A549 (cell line): ENCODE results near the gene FAR2. TPM values are rescaled to one million over a fixed set of nuclear protein-coding genes. Genes with fewer than 3 reads are reported as not detected.

Source experiments
- ATAC-seq, 2 experiments: fragments of 200-7000 bp in 1 of 2; fragments of >200 bp in 1 of 2; cut with Nextera tagmentation in 1 of 2; cut with Tn5 transposase in 1 of 2; 3 replicates each; pipeline versions ENCODE4 v1.8.0 to v1.9.1; 2018 to 2020; ENCODE audit warnings: mild to moderate bottlenecking in 1 of 2, moderate library complexity in 1 of 2
- CTCF ChIA-PET: fragments of 300-600 bp; sonication (Branson Sonifier 250); formaldehyde crosslinking; extraction: SDS; loops from one replicate; lab custom pipeline; 2021; ENCODE audit warnings: antibody characterized with exemption, inconsistent platforms; lab: Yijun Ruan, JAX
- POLR2A ChIA-PET: fragments of 350-600 bp; formaldehyde crosslinking; extraction: SDS; loops from one replicate; lab custom pipeline; 2021; ENCODE audit warnings: antibody characterized with exemption, inconsistent platforms; lab: Yijun Ruan, JAX
- DNase-seq, 2 experiments: peaks; one replicate each; pipeline versions ENCODE4 v3.0.0 to v3.0.0-alpha.2; 2011 to 2016; ENCODE audit warnings: low read depth in 1 of 2, low spot score in 1 of 2
- FAIRE-seq: peaks from 2 replicates; lab custom pipeline; 2011; peaks lifted over from hg19 to GRCh38; lab: Jason Lieb, UNC
- H3K27ac ChIP-seq, 2 experiments: fragments of >200 bp; sonication (Bioruptor Twin); formaldehyde crosslinking; 3 replicates each; pipeline ENCODE4 v1.5.1; 2016 to 2017
- H3K4me1 ChIP-seq: fragments of >200 bp; sonication (Bioruptor Twin); formaldehyde crosslinking; 3 replicates; pipeline ENCODE4 v1.6.1; 2016
- H3K4me2 ChIP-seq: fragments of >200 bp; sonication (Bioruptor Twin); formaldehyde crosslinking; 3 replicates; pipeline ENCODE4 v1.6.1; 2016
- H3K4me3 ChIP-seq: fragments of >200 bp; sonication (Bioruptor Twin); formaldehyde crosslinking; 3 replicates; pipeline ENCODE4 v1.5.1; 2016
- H3K9me3 ChIP-seq: fragments of >200 bp; sonication (Bioruptor Twin); formaldehyde crosslinking; 3 replicates; pipeline ENCODE4 v1.6.1; 2016
- CBX2 ChIP-seq: fragments of 200-600 bp; sonication (generic); IDR thresholded peaks from 2 replicates; pipeline ENCODE4 v1.6.1; 2016; ENCODE audit warnings: low read depth, mild to moderate bottlenecking, borderline replicate concordance
- CEBPB ChIP-seq, 2 experiments: fragments of >200 bp in 1 of 2; sonication (Bioruptor Twin) in 1 of 2; formaldehyde crosslinking in 1 of 2; IDR thresholded peaks; 2 replicates each; pipeline ENCODE4 v1.6.1; 2012 to 2016
- EHF ChIP-seq: fragments of 250-450 bp; sonication (Bioruptor Pico); IDR thresholded peaks from 2 replicates; pipeline ENCODE4 v1.5.0; 2020; ENCODE audit warnings: mild to moderate bottlenecking
- ESRRA ChIP-seq: fragments of 150-350 bp; IDR thresholded peaks from 2 replicates; pipeline ENCODE4 v1.6.1; 2014; ENCODE audit warnings: mild to moderate bottlenecking, low read length, borderline replicate concordance
- FOSB ChIP-seq: fragments of 250-450 bp; sonication (Bioruptor Pico); IDR thresholded peaks from 2 replicates; pipeline ENCODE4 v1.5.0; 2020; ENCODE audit warnings: mild to moderate bottlenecking, moderate library complexity
- FOSL2 ChIP-seq, 2 experiments: fragments of 450-650 bp in 1 of 2; fragments of >200 bp in 1 of 2; sonication (Bioruptor Twin) in 1 of 2; formaldehyde crosslinking; IDR thresholded peaks; 2 replicates each; pipeline versions ENCODE4 v1.5.0 to v1.6.1; 2016 to 2020; ENCODE audit warnings: mild to moderate bottlenecking in 1 of 2, moderate library complexity in 1 of 2
- FOXS1 ChIP-seq: fragments of 250-450 bp; sonication (Bioruptor Pico); IDR thresholded peaks from 2 replicates; pipeline ENCODE4 v1.5.0; 2020; ENCODE audit warnings: mild to moderate bottlenecking, moderate library complexity
- HDAC2 ChIP-seq: fragments of 200-600 bp; sonication (generic); IDR thresholded peaks from 2 replicates; pipeline ENCODE4 v1.6.1; 2016
- HOXB13 ChIP-seq: fragments of 250-450 bp; sonication (Bioruptor Pico); IDR thresholded peaks from 2 replicates; pipeline ENCODE4 v1.5.0; 2020; ENCODE audit warnings: low read depth, mild to moderate bottlenecking, moderate library complexity
- HOXB5 ChIP-seq: fragments of 250-450 bp; sonication (Bioruptor Pico); IDR thresholded peaks from 2 replicates; pipeline ENCODE4 v1.5.0; 2020; ENCODE audit warnings: mild to moderate bottlenecking, moderate library complexity
- JUN ChIP-seq, 2 experiments: fragments of >200 bp; sonication (Bioruptor Twin); formaldehyde crosslinking; IDR thresholded peaks; 2 replicates in 1 of 2; 3 replicates in 1 of 2; pipeline ENCODE4 v1.6.1; 2016 to 2017
- JUNB ChIP-seq: fragments of >200 bp; sonication (Bioruptor Twin); formaldehyde crosslinking; IDR thresholded peaks from 2 replicates; pipeline ENCODE4 v1.6.1; 2016
- MAFK ChIP-seq: fragments of 450-650 bp; IDR thresholded peaks from 2 replicates; pipeline ENCODE4 v1.6.1; 2014; ENCODE audit not compliant: partially characterized antibody
- MYC ChIP-seq: IDR thresholded peaks from 2 replicates; pipeline ENCODE4 v1.6.1; 2012; ENCODE audit warnings: mild to moderate bottlenecking, inconsistent platforms, low read length, improper control_type of control experiment, borderline replicate concordance
- PHF8 ChIP-seq: fragments of 200-600 bp; sonication (generic); IDR thresholded peaks from 2 replicates; pipeline ENCODE4 v1.6.1; 2016; ENCODE audit warnings: low read depth, mild to moderate bottlenecking, antibody characterized with exemption, moderate library complexity, borderline replicate concordance
- RAD21 ChIP-seq, 2 experiments: fragments of >200 bp in 1 of 2; sonication (Bioruptor Twin) in 1 of 2; formaldehyde crosslinking in 1 of 2; IDR thresholded peaks in 1 of 2; conservative IDR thresholded peaks in 1 of 2; 2 replicates in 1 of 2; 3 replicates in 1 of 2; pipeline ENCODE4 v1.6.1; 2012 to 2018; ENCODE audit warnings: inconsistent platforms in 1 of 2
- RARB ChIP-seq: fragments of 250-450 bp; sonication (Bioruptor Pico); IDR thresholded peaks from 2 replicates; pipeline ENCODE4 v1.8.0; 2021; ENCODE audit warnings: mild to moderate bottlenecking, moderate library complexity
- RNF2 ChIP-seq: fragments of 200-600 bp; sonication (generic); IDR thresholded peaks from 2 replicates; pipeline ENCODE4 v1.6.1; 2016; ENCODE audit warnings: low read depth, mild to moderate bottlenecking, antibody characterized with exemption, moderate library complexity, borderline replicate concordance
- TP53 ChIP-seq: fragments of 250-450 bp; sonication (Bioruptor Pico); IDR thresholded peaks from 2 replicates; pipeline ENCODE4 v1.5.0; 2021; ENCODE audit warnings: mild to moderate bottlenecking, moderate library complexity
- WGBS: methylation state at CpG from one replicate; pipeline ENCODE4 v1.1.6; 2017; ENCODE audit errors: missing lambda C conversion rate; 5-methylcytosine and 5-hydroxymethylcytosine counted together
- polyA plus RNA-seq, 4 experiments: library from polyadenylated mRNA; depleted of rRNA in 3 of 4; stranded (reverse); fragments of >200 nt; fragmentation: RNase III in 1 of 4; extraction: RNeasy Plus Mini Kit Qiagen cat#74134 plus additional on column Dnase treatment in 1 of 4; gene quantifications; 2 replicates in 3 of 4; 3 replicates in 1 of 4; pipeline ENCODE4 v1.2.3, GENCODE V29; 2011 to 2017
- TF ChIP-seq, protein P1 (sequence below): fragments of 150-350 bp; IDR thresholded peaks from 2 replicates; pipeline ENCODE4 v1.6.1; 2014; ENCODE audit warnings: low read depth, mild to moderate bottlenecking, low read length
- TF ChIP-seq, protein P2 (sequence below): fragments of >200 bp; sonication (Bioruptor Twin); formaldehyde crosslinking; IDR thresholded peaks from 3 replicates; pipeline ENCODE4 v1.5.1; 2016

The FAR2 gene
- polyA plus RNA-seq, 2 of the 4 experiments (the other 2 are of a cell fraction) = 0.06 TPM; not detected in 1

DNA sequence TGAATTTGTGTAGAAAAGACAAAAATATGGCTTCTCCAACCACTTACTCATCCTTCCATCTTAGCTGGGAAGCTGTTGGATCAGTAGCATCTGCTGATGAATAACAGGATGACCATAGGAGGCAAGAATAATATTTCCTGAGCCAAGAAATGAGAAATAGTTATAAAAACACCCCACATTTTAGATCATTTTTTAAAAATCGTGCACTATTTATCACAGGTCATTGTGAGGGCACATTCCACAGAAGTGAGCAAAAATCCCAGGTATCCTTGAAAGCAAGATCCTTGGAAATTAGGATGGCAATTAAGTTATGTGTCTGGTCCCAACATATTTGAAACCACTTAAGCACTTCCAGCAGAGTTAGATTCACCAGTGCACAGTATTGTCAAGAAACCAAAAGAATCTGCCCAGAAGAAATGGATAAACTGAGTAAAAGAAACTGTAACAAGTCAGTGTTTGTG, 8.4 kb downstream of the FAR2 start:
- WGBS = 0% methylated on average over 1 of the region's 1 CpG
- ChIA-PET CTCF (no interaction called here), POLR2A (no interaction called here)
- FAIRE-seq (no peak), ATAC-seq (no peak), DNase-seq (no peak)
- Histone ChIP-seq H3K9me3 (no peaks in the 10 kb centered on the region), H3K4me1 (no peaks in the 10 kb centered on the region), H3K27ac (no peak overlapping the region), H3K4me2 (no peak overlapping the region), H3K4me3 (no peak overlapping the region)
- TF ChIP-seq FOXS1 = no peak
- TF ChIP-seq MYC = no peak
- TF ChIP-seq EHF (CRISPR knock-in tag) = no peak

DNA sequence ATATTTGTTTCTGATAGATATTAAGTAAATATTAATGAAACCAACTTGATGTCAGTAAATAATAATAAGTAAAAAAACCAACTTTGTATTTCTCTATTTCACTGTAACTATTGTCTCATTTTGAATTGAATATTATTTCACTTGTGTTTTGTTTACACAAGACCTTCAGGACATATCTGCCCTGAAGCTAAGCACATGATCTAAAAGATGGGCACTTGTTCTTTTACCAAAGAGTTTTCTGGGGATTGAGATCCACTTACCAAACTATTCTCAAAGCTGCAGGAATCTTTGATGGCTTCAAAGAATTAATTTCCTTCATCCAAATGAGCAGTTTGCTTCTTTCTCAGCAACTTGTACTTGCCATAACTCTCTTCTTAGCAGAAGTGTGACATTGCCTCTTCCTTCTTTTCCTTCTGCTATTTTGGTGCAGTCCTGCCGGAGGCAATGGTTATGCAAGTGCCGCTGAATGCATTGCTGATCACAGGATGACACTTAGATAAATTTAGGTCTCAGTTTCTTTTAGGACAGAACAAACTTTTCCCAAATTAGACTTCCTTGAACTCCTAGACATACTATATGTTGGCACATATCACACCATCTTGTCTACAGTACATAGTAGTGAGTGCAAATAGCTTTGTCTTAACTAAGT, 9.2 kb downstream of the FAR2 start:
- H3K27ac ChIP-seq = no peak overlapping the region
- H3K9me3 ChIP-seq = no peaks in the 10 kb centered on the region
- CTCF ChIA-PET = no interaction called here
- ATAC-seq = no peak
- 15% methylated on average over 2 of the region's 2 CpGs for WGBS
- POLR2A ChIA-PET = no interaction called here
- H3K4me3 ChIP-seq = no peak overlapping the region
- FAIRE-seq = no peak
- H3K4me1 ChIP-seq = no peaks in the 10 kb centered on the region
- DNase-seq = no peak
- no peak for TF ChIP-seq JUN (IDR thresholded peaks at IDR 0.05)
- TF ChIP-seq TP53 = no peak
- no peak for TF ChIP-seq PHF8
- no peak for TF ChIP-seq ESRRA
- no peak for TF ChIP-seq FOXS1
- TF ChIP-seq HDAC2 = no peak
- TF ChIP-seq RNF2 = no peak
- TF ChIP-seq HOXB5 (CRISPR knock-in tag) = no peak
- no peak overlapping the region for H3K4me2 ChIP-seq

DNA sequence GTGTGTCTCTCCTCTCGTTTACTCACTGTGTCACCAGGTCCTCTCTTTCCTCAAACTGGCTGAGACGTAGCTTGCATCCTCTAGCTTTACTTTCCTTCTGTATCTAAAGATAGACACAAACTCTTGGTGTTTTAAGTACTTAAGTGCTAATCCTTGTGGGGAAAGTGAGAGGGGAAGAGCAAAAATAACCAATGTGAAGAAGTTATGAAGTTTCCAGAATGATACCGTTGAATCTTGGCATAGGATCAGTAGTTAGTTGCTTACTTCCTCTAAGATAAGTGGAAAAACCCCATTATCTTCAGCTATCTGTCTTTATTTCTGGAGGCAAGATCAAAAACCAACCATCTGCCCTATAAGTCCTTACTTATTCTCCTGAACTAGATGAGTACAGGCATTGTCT, 10.6 kb downstream of the FAR2 start:
- H3K27ac ChIP-seq = no peak overlapping the region
- no peaks in the 10 kb centered on the region for H3K4me1 ChIP-seq
- ChIA-PET CTCF (interaction anchor here (0.7 kb wide), 1 partner anchor 28 kb away, joined by 3 read pairs; no protein-coding TSS in a partner anchor), POLR2A (no interaction called here)
- H3K4me3 ChIP-seq = no peak overlapping the region
- H3K9me3 ChIP-seq = no peaks in the 10 kb centered on the region
- no peak overlapping the region for H3K4me2 ChIP-seq
- FAIRE-seq (no peak), DNase-seq (no peak), ATAC-seq (no peak)
- TF ChIP-seq HOXB13 (CRISPR knock-in tag) = no peak
- WGBS = 2% methylated on average over 3 of the region's 3 CpGs

DNA sequence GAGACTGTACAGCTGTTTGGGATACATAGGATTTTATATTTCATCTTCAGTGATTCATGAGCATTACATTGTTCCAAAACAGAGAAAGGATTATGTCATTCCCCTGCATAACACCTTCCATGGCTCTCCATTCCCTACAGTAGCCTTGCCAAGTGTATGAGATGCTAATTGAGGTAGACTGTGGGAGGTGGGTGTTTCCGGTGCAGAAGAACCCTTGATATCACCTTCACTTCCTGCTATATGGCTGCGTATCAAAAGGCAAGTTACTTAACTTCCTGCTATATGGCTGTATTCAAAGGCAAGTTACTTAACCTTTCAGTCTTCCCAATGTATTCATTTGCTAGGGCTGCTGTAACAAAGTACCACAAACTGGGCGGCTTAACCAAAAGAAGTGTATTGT, 11.2 kb downstream of the FAR2 start:
- TF ChIP-seq, protein P1, sequence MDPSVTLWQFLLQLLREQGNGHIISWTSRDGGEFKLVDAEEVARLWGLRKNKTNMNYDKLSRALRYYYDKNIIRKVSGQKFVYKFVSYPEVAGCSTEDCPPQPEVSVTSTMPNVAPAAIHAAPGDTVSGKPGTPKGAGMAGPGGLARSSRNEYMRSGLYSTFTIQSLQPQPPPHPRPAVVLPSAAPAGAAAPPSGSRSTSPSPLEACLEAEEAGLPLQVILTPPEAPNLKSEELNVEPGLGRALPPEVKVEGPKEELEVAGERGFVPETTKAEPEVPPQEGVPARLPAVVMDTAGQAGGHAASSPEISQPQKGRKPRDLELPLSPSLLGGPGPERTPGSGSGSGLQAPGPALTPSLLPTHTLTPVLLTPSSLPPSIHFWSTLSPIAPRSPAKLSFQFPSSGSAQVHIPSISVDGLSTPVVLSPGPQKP = no peak
- TF ChIP-seq RAD21 (conservative IDR thresholded peaks at IDR 0.05 in 1 of 2, IDR thresholded peaks at IDR 0.05 in 1 of 2) = no peak
- no peak for TF ChIP-seq MAFK
- TF ChIP-seq FOSL2 (IDR thresholded peaks at IDR 0.05) = no peak
- TF ChIP-seq FOSL2 (CRISPR knock-in tag; IDR thresholded peaks at IDR 0.05) = no peak
- TF ChIP-seq RARB (CRISPR knock-in tag) = no peak
- TF ChIP-seq CEBPB (IDR thresholded peaks at IDR 0.05) = no peak
- TF ChIP-seq FOXS1 = no peak
- no peak for TF ChIP-seq TP53
- TF ChIP-seq MYC = no peak
- no peak for TF ChIP-seq CBX2
- no peak for TF ChIP-seq JUNB
- TF ChIP-seq, protein P2, sequence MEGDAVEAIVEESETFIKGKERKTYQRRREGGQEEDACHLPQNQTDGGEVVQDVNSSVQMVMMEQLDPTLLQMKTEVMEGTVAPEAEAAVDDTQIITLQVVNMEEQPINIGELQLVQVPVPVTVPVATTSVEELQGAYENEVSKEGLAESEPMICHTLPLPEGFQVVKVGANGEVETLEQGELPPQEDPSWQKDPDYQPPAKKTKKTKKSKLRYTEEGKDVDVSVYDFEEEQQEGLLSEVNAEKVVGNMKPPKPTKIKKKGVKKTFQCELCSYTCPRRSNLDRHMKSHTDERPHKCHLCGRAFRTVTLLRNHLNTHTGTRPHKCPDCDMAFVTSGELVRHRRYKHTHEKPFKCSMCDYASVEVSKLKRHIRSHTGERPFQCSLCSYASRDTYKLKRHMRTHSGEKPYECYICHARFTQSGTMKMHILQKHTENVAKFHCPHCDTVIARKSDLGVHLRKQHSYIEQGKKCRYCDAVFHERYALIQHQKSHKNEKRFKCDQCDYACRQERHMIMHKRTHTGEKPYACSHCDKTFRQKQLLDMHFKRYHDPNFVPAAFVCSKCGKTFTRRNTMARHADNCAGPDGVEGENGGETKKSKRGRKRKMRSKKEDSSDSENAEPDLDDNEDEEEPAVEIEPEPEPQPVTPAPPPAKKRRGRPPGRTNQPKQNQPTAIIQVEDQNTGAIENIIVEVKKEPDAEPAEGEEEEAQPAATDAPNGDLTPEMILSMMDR = no peak
- TF ChIP-seq FOSB (CRISPR knock-in tag) = no peak
- no peak for TF ChIP-seq PHF8
- WGBS = 75% methylated on average over 3 of the region's 3 CpGs
- no peaks in the 10 kb centered on the region for H3K9me3 ChIP-seq
- H3K4me2 ChIP-seq = no peak overlapping the region
- DNase-seq (no peak), FAIRE-seq (no peak), ATAC-seq (no peak)
- H3K27ac ChIP-seq = no peak overlapping the region
- POLR2A ChIA-PET = no interaction called here
- CTCF ChIA-PET = interaction anchor here (0.7 kb wide), 1 partner anchor 28 kb away, joined by 3 read pairs; no protein-coding TSS in a partner anchor
- no peaks in the 10 kb centered on the region for H3K4me1 ChIP-seq
- H3K4me3 ChIP-seq = no peak overlapping the region
